Right cardiac atrium (tissue), 5 donors: ENCODE measurements around the gene CSNK2B. TPM values are rescaled to one million over a fixed set of nuclear protein-coding genes. Genes with fewer than 3 reads are reported as not detected.
A peak's percentile ranks its signal among the peaks of the same experiment; 100 is the strongest.

Experiments used
- ATAC-seq, 2 donors: fragments of 200-7000 bp; cut with Tn5 transposase; one replicate each; pipeline versions ENCODE4 v1.8.0 to v1.9.1; 2020; ENCODE audit warnings: moderate library complexity in 2 of 2, mild to moderate bottlenecking in 1 of 2
- DNase-seq, 3 donors: peaks; one replicate each; pipeline ENCODE4 v3.0.0-alpha.2; 2020
- H3K27ac ChIP-seq: one replicate; pipeline ENCODE4 v1.5.1; 2013; ENCODE audit warnings: mild to moderate bottlenecking, low read length, control low read depth, moderate library complexity
- H3K27me3 ChIP-seq: one replicate; pipeline ENCODE4 v1.6.1; 2013; ENCODE audit not compliant: control insufficient read depth, insufficient read depth
- H3K4me1 ChIP-seq: one replicate; pipeline ENCODE4 v1.6.1; 2013; ENCODE audit warnings: low read length; ENCODE audit not compliant: control insufficient read depth, insufficient read depth
- H3K4me3 ChIP-seq: one replicate; pipeline ENCODE4 v1.5.1; 2013; ENCODE audit warnings: low read length, control low read depth
- H3K9me3 ChIP-seq: one replicate; pipeline ENCODE4 v1.6.1; 2013; ENCODE audit warnings: low read length; ENCODE audit not compliant: control insufficient read depth
- WGBS: extraction: QIAGEN DNeasy Blood & Tissue Kit; methylation state at CpG from one replicate; pipeline ENCODE4 v1.1.7; 2013; 5-methylcytosine and 5-hydroxymethylcytosine counted together
- intact Hi-C, 4 donors: fragments of 100-400 bp; cut with DNase I; formaldehyde crosslinking; loops; one replicate each; pipeline versions ENCODE4 v1.11.0 to v1.14.0; 2022 to 2023
- polyA plus RNA-seq: library from polyadenylated mRNA; stranded (reverse); fragments of 200-250 nt; gene quantifications from one replicate; pipeline ENCODE4 v1.2.3, GENCODE V29; 2013
- total RNA-seq, 4 donors: library from RNA; stranded (reverse); fragmentation: NEBNext Ultra II Directional; extraction: Animal tissue kit (Norgen Biotek cat#: 25700); gene quantifications; one replicate each; pipeline ENCODE4 v1.2.1, GENCODE V29; 2021
- donor health status: healthy with polysubstance abuse.
- donor health status: DM: no; HTN: yes; CAD: no.
- donor health status: DM: no; HTN: no; CAD: no.
- donor health status: DM: no; HTN: yes; CAD: no; lungs with severe emphysema.
- donor health status: DM: yes; HTN: yes; CAD: no.

The CSNK2B gene
- total and polyA plus RNA-seq, 5 donors, result 110 to 158 (median 119) TPM

DNA sequence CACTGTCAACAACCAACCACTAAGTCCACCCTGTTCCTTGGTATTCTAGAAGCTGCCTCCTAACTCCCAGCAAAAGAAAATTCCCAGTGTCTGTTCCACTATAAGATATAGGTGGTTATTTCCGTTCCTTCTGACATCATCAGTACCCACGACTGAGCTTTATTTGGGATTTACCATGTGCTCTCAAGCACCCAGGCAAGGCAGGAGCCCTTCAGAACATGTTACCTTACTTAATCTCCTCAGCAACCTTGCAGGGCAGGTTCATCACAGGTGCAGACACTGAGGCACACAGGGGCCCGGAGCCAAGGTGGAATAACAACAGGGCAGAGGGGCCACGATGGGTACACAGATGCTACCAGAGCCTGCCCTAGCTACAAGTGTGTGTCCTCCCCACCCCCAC is 26.5 kb downstream of the CSNK2B start:
- no peak overlapping the region for H3K27ac ChIP-seq
- no peaks in the 10 kb centered on the region for H3K9me3 ChIP-seq
- no peaks in the 10 kb centered on the region for H3K4me1 ChIP-seq
- DNase-seq (no peak), ATAC-seq (no peak)
- WGBS, result 76% methylated on average over 4 of the region's 4 CpGs
- H3K27me3 ChIP-seq, result no peaks in the 10 kb centered on the region
- intact Hi-C loops, result no loop called here
- no peak overlapping the region for H3K4me3 ChIP-seq

- 85% methylated on average over 9 of the region's 9 CpGs for WGBS
- ATAC-seq (no peak), DNase-seq (no peak)
- Histone ChIP-seq H3K27me3 (no peaks in the 10 kb centered on the region), H3K4me3 (no peak overlapping the region), H3K27ac (no peak overlapping the region), H3K9me3 (no peaks in the 10 kb centered on the region), H3K4me1 (no peaks in the 10 kb centered on the region)
- intact Hi-C loops, result no loop called here
These were observed 27.0 kb downstream of the CSNK2B start for GRCh38 chr6:31692886-31693285.

GRCh38 chr6:31693535-31693934 is 27.7 kb downstream of the CSNK2B start:
- Histone ChIP-seq H3K9me3 (no peaks in the 10 kb centered on the region), H3K4me1 (no peaks in the 10 kb centered on the region), H3K4me3 (no peak overlapping the region), H3K27me3 (no peaks in the 10 kb centered on the region), H3K27ac (no peak overlapping the region)
- 89% methylated on average over 6 of the region's 6 CpGs for WGBS
- ATAC-seq, result no peak
- DNase-seq, result no peak
- intact Hi-C loops, result no loop called here

GRCh38 chr6:31697555-31697954 is 31.7 kb downstream of the CSNK2B start:
- 39% methylated on average over 3 of the region's 3 CpGs for WGBS
- Histone ChIP-seq H3K4me1 (peaks cover 7% of the 10 kb centered on the region), H3K4me3 (no peak overlapping the region), H3K27ac (no peak overlapping the region), H3K9me3 (no peaks in the 10 kb centered on the region), H3K27me3 (no peaks in the 10 kb centered on the region)
- intact Hi-C loops, result no loop called here
- DNase-seq (no peak), ATAC-seq (no peak)

GRCh38 chr6:31700740-31701401 is 35.0 kb downstream of the CSNK2B start:
- intact Hi-C loops, result no loop called here
- Histone ChIP-seq H3K27me3 (no peaks in the 10 kb centered on the region), H3K27ac (no peak overlapping the region), H3K4me1 (peaks cover 7% of the 10 kb centered on the region), H3K4me3 (no peak overlapping the region), H3K9me3 (no peaks in the 10 kb centered on the region)
- WGBS, result 85% methylated on average over 5 of the region's 5 CpGs
- no peak for DNase-seq
- ATAC-seq, result no peak

DNA sequence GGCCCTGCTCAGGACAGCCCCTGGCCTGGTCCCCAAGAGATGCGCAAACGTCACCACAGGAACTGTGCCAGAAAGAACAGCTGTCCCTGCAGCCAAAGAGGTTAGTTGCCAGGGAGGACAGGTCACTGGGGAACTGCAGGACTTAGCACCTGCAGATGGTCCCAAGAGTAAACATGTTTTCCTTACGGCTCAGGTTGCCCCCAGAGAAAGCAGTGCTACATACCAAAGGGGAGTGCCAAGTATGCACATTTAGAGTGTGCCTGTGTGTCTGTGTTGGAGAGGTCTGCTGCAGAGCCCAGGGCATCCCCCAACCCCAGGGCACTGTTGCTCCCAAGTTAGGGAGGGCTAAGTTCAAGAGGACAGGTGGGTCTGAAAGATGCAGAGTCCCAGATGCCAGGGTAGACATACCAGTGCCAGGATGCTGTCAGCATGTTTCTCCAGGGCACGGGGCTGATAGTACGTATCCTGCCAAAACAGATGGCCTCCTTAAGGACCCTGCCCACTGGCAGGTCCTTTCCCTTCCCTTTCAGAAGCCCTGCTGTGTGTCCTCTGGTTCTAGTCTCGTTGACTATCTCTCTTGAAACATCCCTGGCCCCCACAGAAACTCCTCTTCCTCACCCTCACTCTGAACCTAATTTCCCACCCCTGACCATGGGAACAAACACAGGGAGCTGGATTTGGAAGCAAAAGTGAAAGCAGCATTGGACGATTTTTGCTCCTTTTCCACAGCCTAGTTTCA is 36.0 kb downstream of the CSNK2B start:
- Histone ChIP-seq H3K4me1 (peaks cover 7% of the 10 kb centered on the region), H3K27ac (peak overlapping the region; percentile 31), H3K27me3 (no peaks in the 10 kb centered on the region), H3K4me3 (peak overlapping the region; percentile 84), H3K9me3 (no peaks in the 10 kb centered on the region)
- DNase-seq (peak in 1 of 3 donors; percentile 49), ATAC-seq (no peak)
- WGBS, result 17% methylated on average over 7 of the region's 7 CpGs
- intact Hi-C loops, result no loop called here

- ATAC-seq, result peak; percentile 8 to 33
- H3K27ac ChIP-seq, result peak overlapping the region; percentile 98
- no peaks in the 10 kb centered on the region for H3K27me3 ChIP-seq
- WGBS, result 1% methylated on average over 10 of the region's 10 CpGs
- no peaks in the 10 kb centered on the region for H3K9me3 ChIP-seq
- intact Hi-C loops, result no loop called here
- H3K4me3 ChIP-seq, result peak overlapping the region; percentile 84
- H3K4me1 ChIP-seq, result peaks cover 7% of the 10 kb centered on the region
- DNase-seq, result no peak
These were observed 36.5 kb downstream of the CSNK2B start for GRCh38 chr6:31702405-31702818.

DNA sequence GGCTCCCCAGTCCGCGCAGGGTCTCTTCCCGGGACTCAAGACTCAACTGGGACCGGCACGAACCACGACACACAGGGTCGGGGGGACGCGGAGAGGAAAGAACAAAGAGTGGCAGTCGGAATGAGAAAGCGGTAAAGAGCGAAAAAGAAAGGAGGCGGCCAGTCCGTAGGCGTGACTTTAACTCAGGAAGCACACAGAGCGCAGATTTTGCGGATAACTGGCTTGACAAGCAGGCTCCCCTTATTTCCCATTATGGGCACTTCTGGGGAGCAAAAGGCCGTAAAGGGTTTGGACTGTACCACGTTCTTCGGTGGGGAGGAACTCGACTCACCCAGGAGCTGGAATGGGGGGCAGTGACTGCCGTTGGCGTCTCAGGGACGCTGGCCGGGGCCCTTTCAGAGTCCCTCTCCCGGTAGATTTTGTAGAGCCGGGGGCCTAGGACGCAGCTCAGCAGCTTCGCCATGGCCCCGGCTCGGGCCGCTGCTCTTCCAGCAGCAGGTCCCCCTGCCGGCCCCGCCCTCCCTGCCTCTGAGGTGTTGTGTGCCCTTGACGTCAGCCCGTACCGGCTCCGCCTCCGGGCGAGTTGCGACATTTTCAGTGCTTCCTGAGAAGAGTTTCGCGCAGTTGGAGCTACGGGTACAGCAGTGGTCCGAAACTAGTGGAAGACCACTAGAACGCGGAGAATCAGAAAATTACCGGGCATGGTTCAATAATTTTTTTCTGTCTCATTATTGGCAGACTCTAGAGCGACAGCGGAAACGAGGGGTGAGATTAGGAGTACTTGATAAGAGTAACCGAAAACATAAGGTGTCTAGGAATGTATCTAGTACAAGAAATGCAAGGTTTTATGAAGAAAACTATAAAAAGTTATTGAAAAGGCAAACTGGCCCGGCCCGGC is 37.2 kb downstream of the CSNK2B start, which contains the start of gene ABHD16A:
Gene ABHD16A, minus strand, starts transcription at position 506 of the 898 bp plus-strand sequence. Its CDS starts 43 bp downstream, at position 463.
- DNase-seq, result peak; percentile 99 to 100 (median 100)
- H3K4me3 ChIP-seq, result peak within 1 kb of the TSS; percentile 84
- H3K4me1 ChIP-seq, result peaks cover 7% of the 10 kb centered on the region
- 1% methylated on average over 54 of the region's 54 CpGs for WGBS
- H3K27ac ChIP-seq, result peak within 1 kb of the TSS; percentile 98
- ATAC-seq, result peak; percentile 98
- intact Hi-C loops, result no loop called here
- no peaks in the 10 kb centered on the region for H3K9me3 ChIP-seq
- no peaks in the 10 kb centered on the region for H3K27me3 ChIP-seq

DNA sequence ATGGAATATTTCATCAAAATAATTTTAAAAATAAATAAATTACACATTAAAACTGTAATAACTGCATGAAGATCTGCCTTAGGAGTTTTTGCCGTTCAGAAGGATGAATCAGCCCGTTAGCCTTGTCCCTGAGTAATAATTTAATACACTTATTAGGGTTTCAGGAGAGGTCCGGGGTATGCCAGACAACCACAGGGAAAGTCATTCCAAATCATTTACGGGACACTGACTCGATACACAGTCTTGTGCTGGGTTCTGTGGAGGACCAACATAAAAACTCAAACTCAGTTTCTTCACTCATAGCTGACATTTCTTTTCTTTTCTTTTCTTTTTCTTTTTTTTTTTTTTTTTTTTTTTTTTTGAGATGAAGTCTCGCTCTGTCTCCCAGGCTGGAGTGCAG is 40.1 kb downstream of the CSNK2B start:
- no peaks in the 10 kb centered on the region for H3K27me3 ChIP-seq
- DNase-seq, result no peak

GRCh38 chr6:31706599-31706998 is 40.7 kb downstream of the CSNK2B start, which contains the start of gene LY6G6F:
Gene LY6G6F, plus strand, starts transcription at chr6:31706866. Its CDS starts 41 bp downstream, at chr6:31706907.
- peaks cover 5% of the 10 kb centered on the region for H3K4me1 ChIP-seq
- no peak within 1 kb of the TSS for H3K4me3 ChIP-seq
- no peak for ATAC-seq
- H3K27ac ChIP-seq, result no peak within 1 kb of the TSS
- no peaks in the 10 kb centered on the region for H3K9me3 ChIP-seq
- no peaks in the 10 kb centered on the region for H3K27me3 ChIP-seq
- WGBS, result 21% methylated on average over 3 of the region's 3 CpGs
- intact Hi-C loops, result no loop called here
- no peak for DNase-seq

More for the DNA sequence above, 40.1 kb downstream of the CSNK2B start:
- Histone ChIP-seq H3K9me3 (no peaks in the 10 kb centered on the region), H3K4me1 (peaks cover 7% of the 10 kb centered on the region), H3K27ac (no peak overlapping the region), H3K4me3 (no peak overlapping the region)
- 91% methylated on average over 6 of the region's 6 CpGs for WGBS
- intact Hi-C loops, result no loop called here
- ATAC-seq, result no peak
